Gastroesophageal sphincter (tissue), 3 donors: ENCODE data around the gene DYRK1A.

ENCODE experiments used
- EP300 ChIP-seq: sonication (generic); formaldehyde crosslinking; IDR thresholded peaks from one replicate; pipeline ENCODE4 v1.6.1; 2017; ENCODE audit warnings: antibody characterized with exemption, mild to moderate bottlenecking
- POLR2AphosphoS5 ChIP-seq: sonication (generic); formaldehyde crosslinking; IDR thresholded peaks from one replicate; pipeline ENCODE4 v1.6.1; 2017; ENCODE audit warnings: antibody characterized with exemption
- TF ChIP-seq, protein P1 (sequence below), 4 experiments: fragments of 200-600 bp in 2 of 4; fragments of 450-650 bp in 2 of 4; sonication (generic) in 1 of 4; IDR thresholded peaks; one replicate each; pipeline ENCODE4 v1.5.1; 2017 to 2019; ENCODE audit warnings: antibody characterized with exemption in 4 of 4, mild to moderate bottlenecking in 2 of 4, moderate library complexity in 2 of 4

DNA sequence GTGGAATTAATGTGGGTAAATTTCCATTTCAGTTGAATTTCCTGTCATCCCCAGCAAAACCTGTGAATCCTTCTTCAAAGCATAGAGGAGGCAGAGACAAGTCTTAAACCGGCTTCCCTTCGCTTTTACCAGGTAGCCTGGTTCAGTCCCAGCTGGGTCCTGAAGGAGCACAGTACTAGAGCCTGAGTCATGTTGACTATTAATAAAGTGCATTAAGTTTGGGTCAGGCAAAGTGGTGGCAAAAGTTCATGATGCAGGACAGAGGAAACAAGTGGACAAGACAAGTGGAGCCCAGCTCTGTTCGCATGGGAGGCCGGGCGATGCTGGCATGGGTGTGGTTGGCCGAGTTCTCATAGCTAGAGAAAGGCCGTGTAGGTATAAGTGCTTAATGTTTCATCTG, 150.4 kb downstream of the DYRK1A start:
- TF ChIP-seq, protein P1, sequence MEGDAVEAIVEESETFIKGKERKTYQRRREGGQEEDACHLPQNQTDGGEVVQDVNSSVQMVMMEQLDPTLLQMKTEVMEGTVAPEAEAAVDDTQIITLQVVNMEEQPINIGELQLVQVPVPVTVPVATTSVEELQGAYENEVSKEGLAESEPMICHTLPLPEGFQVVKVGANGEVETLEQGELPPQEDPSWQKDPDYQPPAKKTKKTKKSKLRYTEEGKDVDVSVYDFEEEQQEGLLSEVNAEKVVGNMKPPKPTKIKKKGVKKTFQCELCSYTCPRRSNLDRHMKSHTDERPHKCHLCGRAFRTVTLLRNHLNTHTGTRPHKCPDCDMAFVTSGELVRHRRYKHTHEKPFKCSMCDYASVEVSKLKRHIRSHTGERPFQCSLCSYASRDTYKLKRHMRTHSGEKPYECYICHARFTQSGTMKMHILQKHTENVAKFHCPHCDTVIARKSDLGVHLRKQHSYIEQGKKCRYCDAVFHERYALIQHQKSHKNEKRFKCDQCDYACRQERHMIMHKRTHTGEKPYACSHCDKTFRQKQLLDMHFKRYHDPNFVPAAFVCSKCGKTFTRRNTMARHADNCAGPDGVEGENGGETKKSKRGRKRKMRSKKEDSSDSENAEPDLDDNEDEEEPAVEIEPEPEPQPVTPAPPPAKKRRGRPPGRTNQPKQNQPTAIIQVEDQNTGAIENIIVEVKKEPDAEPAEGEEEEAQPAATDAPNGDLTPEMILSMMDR (IDR thresholded peaks at IDR 0.05): no peak
- TF ChIP-seq EP300: no peak
- no peak for TF ChIP-seq POLR2AphosphoS5
